Heart right ventricle (tissue), 16 donors: Measurements from ENCODE around the gene SMC1A. TPM values are rescaled to one million over a fixed set of nuclear protein-coding genes. Genes with fewer than 3 reads are reported as not detected.

Experiments used
- ATAC-seq, 8 donors: fragments of 200-7000 bp; cut with Tn5 transposase; one replicate each; pipeline ENCODE4 v1.9.1; 2020; ENCODE audit warnings: mild to moderate bottlenecking in 8 of 8, moderate library complexity in 8 of 8, moderate number of reproducible peaks in 1 of 8
- DNase-seq, 2 donors: peaks; one replicate each; pipeline ENCODE4 v3.0.0-alpha.2; 2020
- H3K27ac ChIP-seq, 10 donors: fragments of 200-600 bp; sonication (generic) in 2 of 10; one replicate each; pipeline versions ENCODE4 v1.5.0 to v1.8.0; 2020 to 2022; ENCODE audit warnings: mild to moderate bottlenecking in 3 of 10
- H3K27me3 ChIP-seq, 7 donors: fragments of 200-600 bp; one replicate each; pipeline ENCODE4 v1.8.0; 2021 to 2022; ENCODE audit warnings: mild to moderate bottlenecking in 2 of 7
- H3K36me3 ChIP-seq, 9 donors: fragments of 200-600 bp; sonication (generic) in 1 of 9; one replicate each; pipeline versions ENCODE4 v1.5.0 to v1.8.0; 2020 to 2022; ENCODE audit warnings: mild to moderate bottlenecking in 2 of 9
- H3K4me1 ChIP-seq, 9 donors: fragments of 200-600 bp; sonication (generic) in 1 of 9; one replicate each; pipeline versions ENCODE4 v1.5.0 to v1.8.0; 2020 to 2022; ENCODE audit warnings: mild to moderate bottlenecking in 4 of 9
- H3K4me3 ChIP-seq, 10 donors: fragments of 200-600 bp; sonication (generic) in 2 of 10; one replicate each; pipeline versions ENCODE4 v1.5.0 to v1.8.0; 2020 to 2022; ENCODE audit warnings: mild to moderate bottlenecking in 7 of 10, moderate library complexity in 2 of 10
- H3K9me3 ChIP-seq, 11 donors: fragments of 200-600 bp in 10 of 11; sonication (generic) in 2 of 11; one replicate each; pipeline versions ENCODE4 v1.5.0 to v1.8.0; 2013 to 2022; ENCODE audit warnings: mild to moderate bottlenecking in 2 of 11, control low read depth in 1 of 11, moderate library complexity in 1 of 11
- CTCF ChIP-seq, 9 donors: fragments of 200-600 bp; sonication (generic) in 2 of 9; IDR thresholded peaks; one replicate each; pipeline versions ENCODE4 v1.5.0 to v1.8.0; 2021 to 2022; ENCODE audit warnings: antibody characterized with exemption in 9 of 9, mild to moderate bottlenecking in 5 of 9, moderate library complexity in 1 of 9
- WGBS, 2 donors: extraction: QIAGEN DNeasy Blood & Tissue Kit; methylation state at CpG; one replicate each; pipeline ENCODE4 v1.1.7; 2013; ENCODE audit warnings: inconsistent platforms in 1 of 2; 5-methylcytosine and 5-hydroxymethylcytosine counted together
- intact Hi-C, 10 donors: fragments of 100-400 bp; cut with DNase I; formaldehyde crosslinking; loops; one replicate each; pipeline versions ENCODE4 v1.11.1 to v1.14.2; 2022
- polyA plus RNA-seq, 2 donors: library from polyadenylated mRNA; stranded (reverse); fragments of 200-250 nt; gene quantifications; one replicate each; pipeline ENCODE4 v1.2.3, GENCODE V29; 2013
- total RNA-seq, 10 donors: library from RNA; stranded (reverse); fragmentation: NEBNext Ultra II Directional in 3 of 10; extraction: Animal tissue kit (Norgen Biotek cat#: 25700) in 3 of 10; gene quantifications; one replicate each; pipeline versions ENCODE4 v1.2.1 to v1.2.4, GENCODE V29; 2021 to 2023
- donor health status: Arrhythmogenic right ventricular cardiomyopathy.
- donor health status: ischemic (EF 13 %, LVEDD 7.1; RV severe dilation, severe dysfunction).
- donor health status: healthy with polysubstance abuse.
- donor health status: DM: no; HTN: yes; CAD: no.
- donor health status: DM: no; HTN: no; CAD: no.
- donor health status: ischemic (EF 25% LVEDD 6.9; RV normal size, moderate dysfunction).
- donor health status: ischemic (EF 25% LVEDD 5.7; RV mildly dilated, moderate dysfunction).
- donor health status: healthy.
- donor health status: DM: yes; HTN: yes; CAD: no.
- donor health status: Ischemic cardiomyopathy.
- donor health status: ischemic (EF 35%, LVEDD 5.7; RV mildly dilated, moderate dysfunction).
- donor health status: nonischemic (EF 11% LVEDD 7.7; RV severe dilation, severe dysfunction).
- donor health status: DM: yes; HTN: yes; CAD: no.
- donor health status: PGD.
- donor health status: ischemic (EF 29% LVEDD 5.4; RV normal size, mild dysfunction).
- donor health status: nonischemic (EF 23%, LVEDD 6.1; RV moderate dilation, normal function).

The SMC1A gene
- total and polyA plus RNA-seq, 12 donors, result 9.5 to 55.1 (median 34.9) TPM

GRCh38 chrX:53357799-53358530 is 64.5 kb downstream of the SMC1A start:
- 27 to 34% methylated on average over 8 of the region's 8 CpGs for WGBS, 2 donors
- ATAC-seq, result no peak

GRCh38 chrX:53356186-53356585 is 66.3 kb downstream of the SMC1A start:
- H3K4me1 ChIP-seq, result no peaks in the 10 kb centered on the region
- H3K27ac ChIP-seq, result no peak overlapping the region
- ATAC-seq (no peak), DNase-seq (no peak)
- H3K9me3 ChIP-seq, result peaks cover 0 to 4% (median 0%) of the 10 kb centered on the region in 11 donors
- H3K36me3 ChIP-seq, result no peaks in the 10 kb centered on the region
- H3K4me3 ChIP-seq, result no peak overlapping the region
- TF ChIP-seq CTCF (IDR thresholded peaks at IDR 0.05), result no peak
- 62 to 63% methylated on average over 14 of the region's 14 CpGs for WGBS, 2 donors
- H3K27me3 ChIP-seq, result peaks cover 0 to 58% (median 0%) of the 10 kb centered on the region in 7 donors
- intact Hi-C loops, result no loop called here

More at GRCh38 chrX:53357799-53358530, 64.5 kb downstream of the SMC1A start:
- Histone ChIP-seq H3K4me1 (peaks cover 0 to 11% (median 0%) of the 10 kb centered on the region in 9 donors), H3K27me3 (peaks cover 0 to 48% (median 0%) of the 10 kb centered on the region in 7 donors), H3K9me3 (no peaks in the 10 kb centered on the region), H3K36me3 (peaks cover 0 to 3% (median 0%) of the 10 kb centered on the region in 9 donors), H3K4me3 (no peak overlapping the region), H3K27ac (no peak overlapping the region)
- DNase-seq, result no peak
- no peak for TF ChIP-seq CTCF (IDR thresholded peaks at IDR 0.05)
- intact Hi-C loops, result no loop called here

GRCh38 chrX:53354669-53355068 is 67.8 kb downstream of the SMC1A start:
- Histone ChIP-seq H3K27me3 (peaks cover 0 to 58% (median 0%) of the 10 kb centered on the region in 7 donors), H3K36me3 (no peaks in the 10 kb centered on the region), H3K27ac (no peak overlapping the region), H3K4me3 (no peak overlapping the region), H3K4me1 (no peaks in the 10 kb centered on the region), H3K9me3 (peaks cover 0 to 6% (median 0%) of the 10 kb centered on the region in 11 donors)
- WGBS, 2 donors, result 65 to 81% methylated on average over 2 of the region's 2 CpGs
- ATAC-seq (no peak), DNase-seq (no peak)
- TF ChIP-seq CTCF (IDR thresholded peaks at IDR 0.05), result no peak
- intact Hi-C loops, result no loop called here

- TF ChIP-seq CTCF (IDR thresholded peaks at IDR 0.05), result no peak
- intact Hi-C loops, result no loop called here
Measured at GRCh38 chrX:53347948-53348347, 74.5 kb downstream of the SMC1A start.

More at GRCh38 chrX:53347948-53348347, 74.5 kb downstream of the SMC1A start:
- Histone ChIP-seq H3K27ac (no peak overlapping the region), H3K9me3 (peaks cover 0 to 13% (median 0%) of the 10 kb centered on the region in 11 donors), H3K4me1 (no peaks in the 10 kb centered on the region), H3K36me3 (no peaks in the 10 kb centered on the region), H3K27me3 (peaks cover 0 to 44% (median 0%) of the 10 kb centered on the region in 7 donors), H3K4me3 (no peak overlapping the region)
- 59 to 68% methylated on average over 2 of the region's 2 CpGs for WGBS, 2 donors
- ATAC-seq, result no peak
- DNase-seq, result no peak
